OCI-LY7 (cell line): ENCODE data around the gene MRAP.

Source experiments
- CTCF ChIP-seq: fragments of 200-600 bp; sonication (generic); conservative IDR thresholded peaks from 2 replicates; pipeline ENCODE4 v1.5.1; 2014; ENCODE audit warnings: mild to moderate bottlenecking, antibody characterized with exemption, low read length, moderate library complexity, mixed read lengths
- EZH2phosphoT487 ChIP-seq: fragments of 200-600 bp; sonication (generic); IDR thresholded peaks from 2 replicates; pipeline ENCODE4 v1.6.1; 2018; ENCODE audit warnings: low read depth, borderline replicate concordance, mild to moderate bottlenecking, mixed run types, antibody characterized with exemption, low read length, moderate library complexity, mixed read lengths

- TF ChIP-seq CTCF = no peak
- TF ChIP-seq EZH2phosphoT487 = no peak
These were observed 36.7 kb upstream of the MRAP start for GRCh38 chr21:32261929-32262328.
